Measurements from ENCODE around the gene DPYD. TPM values are rescaled to one million over a fixed set of nuclear protein-coding genes. Genes with fewer than 3 reads are reported as not detected.

Gene DPYD
- total and polyA plus RNA-seq, 12 donors, result 4.1 to 22.0 (median 7.0) TPM

DNA sequence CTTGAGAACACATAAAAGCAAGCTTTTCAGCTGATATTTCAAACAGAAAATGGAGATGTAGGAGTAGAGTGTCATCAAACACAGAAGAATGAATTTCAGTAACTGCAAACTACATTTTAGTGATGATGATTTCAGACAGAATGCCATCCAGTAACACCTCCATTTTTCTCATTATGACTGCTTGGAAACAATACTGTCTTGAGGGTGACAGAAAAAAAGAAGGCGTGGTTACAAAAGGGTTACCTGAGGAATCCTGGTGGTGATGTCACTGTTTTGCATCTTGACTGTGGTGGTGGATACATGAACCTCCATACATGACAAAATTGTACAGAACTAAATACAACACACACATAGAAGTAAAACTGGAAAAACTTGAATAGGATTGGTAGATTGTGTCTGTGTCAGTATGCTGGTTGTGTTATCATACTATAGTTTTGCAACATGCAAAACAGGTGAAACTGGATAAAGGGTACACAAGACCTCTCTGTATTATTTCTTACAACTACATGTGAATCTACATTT is 823.4 kb downstream of the DPYD start:
- H3K4me1 ChIP-seq, result no peaks in the 10 kb centered on the region
- H3K27ac ChIP-seq, result no peak overlapping the region
- no peak for TF ChIP-seq CTCF (IDR thresholded peaks at IDR 0.05)
- DNase-seq, result no peak
- no peak overlapping the region for H3K4me3 ChIP-seq
- peaks cover 0 to 35% (median 0%) of the 10 kb centered on the region in 9 donors for H3K36me3 ChIP-seq
- H3K9me3 ChIP-seq, result no peaks in the 10 kb centered on the region
- intact Hi-C loops (cut with DNase I), result no loop called here
- no peaks in the 10 kb centered on the region for H3K27me3 ChIP-seq
- no peak for ATAC-seq
- WGBS, 2 donors, result 94 to 98% methylated on average over 1 of the region's 1 CpG

- DNase-seq, result no peak
- Histone ChIP-seq H3K27ac (no peak overlapping the region), H3K27me3 (no peaks in the 10 kb centered on the region), H3K4me3 (no peak overlapping the region), H3K36me3 (peaks cover 0 to 35% (median 0%) of the 10 kb centered on the region in 9 donors), H3K4me1 (peaks cover 0 to 7% (median 0%) of the 10 kb centered on the region in 9 donors), H3K9me3 (no peaks in the 10 kb centered on the region)
- ATAC-seq, result no peak
- 96 to 99% methylated on average over 2 of the region's 2 CpGs for WGBS, 2 donors
- intact Hi-C loops (cut with DNase I), result no loop called here
- TF ChIP-seq CTCF (IDR thresholded peaks at IDR 0.05), result no peak
These were observed 825.1 kb downstream of the DPYD start for GRCh38 chr1:97095764-97096163.

DNA sequence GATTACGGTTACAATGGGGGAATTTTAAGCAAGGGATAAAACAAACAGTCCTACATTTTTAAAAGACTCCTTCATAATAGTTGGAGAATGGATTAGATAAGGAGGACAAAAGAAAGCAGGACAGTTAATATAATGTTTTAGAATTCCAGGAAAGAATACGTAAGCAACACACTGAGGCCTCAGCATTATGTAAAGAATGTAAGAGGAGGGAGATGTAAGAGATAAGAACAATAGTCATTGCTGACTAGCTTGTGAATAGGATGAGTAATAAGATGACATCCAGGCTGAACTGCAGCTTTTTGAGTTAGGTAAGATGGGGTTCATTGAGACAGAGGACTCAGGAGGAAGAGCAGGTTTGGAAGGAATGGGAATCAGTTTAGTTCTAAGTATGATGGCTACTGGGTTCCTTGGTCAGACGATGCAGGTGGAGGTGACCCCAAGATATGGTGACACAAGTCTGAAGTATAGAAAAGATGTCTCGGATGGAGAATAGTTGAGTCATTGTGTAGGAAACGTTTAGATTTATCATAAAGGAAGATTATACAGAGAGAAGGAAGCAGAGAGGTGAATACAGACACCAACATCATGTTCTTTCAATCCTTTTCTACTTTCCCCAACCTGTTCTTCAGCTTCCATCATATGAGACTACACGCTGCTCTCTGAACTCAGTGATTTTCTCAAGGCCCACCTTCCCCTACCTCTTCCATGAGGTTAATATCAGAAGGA is 826.4 kb downstream of the DPYD start:
- Histone ChIP-seq H3K27ac (no peak overlapping the region), H3K9me3 (no peaks in the 10 kb centered on the region), H3K27me3 (no peaks in the 10 kb centered on the region), H3K4me3 (no peak overlapping the region), H3K4me1 (peaks cover 0 to 7% (median 0%) of the 10 kb centered on the region in 9 donors), H3K36me3 (peaks cover 0 to 35% (median 0%) of the 10 kb centered on the region in 9 donors)
- no peak for TF ChIP-seq CTCF (IDR thresholded peaks at IDR 0.05)
- ATAC-seq, result no peak
- no peak for DNase-seq
- 91 to 92% methylated on average over 6 of the region's 6 CpGs for WGBS, 2 donors
- intact Hi-C loops (cut with DNase I), result no loop called here

DNA sequence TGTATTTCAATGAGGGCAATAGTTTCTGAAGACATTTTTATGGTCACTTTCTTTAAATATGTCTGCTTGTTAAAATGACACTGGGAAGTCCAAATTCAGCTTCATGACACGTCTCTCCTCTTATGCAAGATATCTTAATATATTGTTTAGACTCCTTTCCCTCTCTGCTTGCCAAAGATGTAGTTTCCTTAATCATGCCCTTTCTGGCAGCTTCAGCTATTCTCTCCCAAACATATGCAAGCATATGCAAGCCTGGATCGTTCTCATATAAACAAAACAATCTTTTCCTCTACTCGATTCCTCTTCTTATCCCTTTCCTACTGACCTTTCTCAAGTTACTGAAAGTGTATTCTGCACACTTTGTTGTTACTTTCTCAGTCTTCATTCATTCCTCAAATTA is 827.1 kb downstream of the DPYD start:
- WGBS, 2 donors, result 43 to 62% methylated on average over 3 of the region's 3 CpGs
- Histone ChIP-seq H3K9me3 (no peaks in the 10 kb centered on the region), H3K4me3 (no peak overlapping the region), H3K27ac (no peak overlapping the region), H3K27me3 (no peaks in the 10 kb centered on the region), H3K4me1 (peaks cover 0 to 7% (median 0%) of the 10 kb centered on the region in 9 donors), H3K36me3 (peaks cover 0 to 34% (median 0%) of the 10 kb centered on the region in 9 donors)
- ATAC-seq, result no peak
- no peak for DNase-seq
- intact Hi-C loops (cut with DNase I), result no loop called here
- TF ChIP-seq CTCF (IDR thresholded peaks at IDR 0.05), result no peak

Data from heart right ventricle (tissue), 16 donors.